BE2C (cell line): ENCODE measurements around the gene GPC6.

ENCODE experiments used
- DNase-seq: peaks from one replicate; pipeline ENCODE4 v3.0.0-alpha.2; 2020
- H3K27me3 ChIP-seq: fragments of 250-450 bp; sonication (Bioruptor Pico); 2 replicates; pipeline ENCODE4 v1.5.1; 2020; ENCODE audit warnings: mild to moderate bottlenecking
- H3K36me3 ChIP-seq: fragments of 250-450 bp; sonication (Bioruptor Pico); 2 replicates; pipeline ENCODE4 v1.5.1; 2020; ENCODE audit warnings: mild to moderate bottlenecking
- H3K4me1 ChIP-seq: fragments of 250-450 bp; sonication (Bioruptor Pico); 2 replicates; pipeline ENCODE4 v1.5.1; 2020
- H3K4me3 ChIP-seq: 2 replicates; pipeline ENCODE4 v1.5.1; 2011; ENCODE audit warnings: low read depth, low read length
- H3K9me3 ChIP-seq: fragments of 250-450 bp; sonication (Bioruptor Pico); 2 replicates; pipeline ENCODE4 v1.5.1; 2020
- TF ChIP-seq, protein P1 (sequence below): IDR thresholded peaks from 2 replicates; pipeline ENCODE4 v1.5.1; 2012; ENCODE audit warnings: mild to moderate bottlenecking, low read depth, low read length

Gene GPC6

GRCh38 chr13:94063848-94064247 is 837.2 kb downstream of the GPC6 start:
- no peak for DNase-seq
- H3K27me3 ChIP-seq, result no peaks in the 10 kb centered on the region
- peaks cover 15% of the 10 kb centered on the region for H3K4me1 ChIP-seq
- TF ChIP-seq, protein P1, sequence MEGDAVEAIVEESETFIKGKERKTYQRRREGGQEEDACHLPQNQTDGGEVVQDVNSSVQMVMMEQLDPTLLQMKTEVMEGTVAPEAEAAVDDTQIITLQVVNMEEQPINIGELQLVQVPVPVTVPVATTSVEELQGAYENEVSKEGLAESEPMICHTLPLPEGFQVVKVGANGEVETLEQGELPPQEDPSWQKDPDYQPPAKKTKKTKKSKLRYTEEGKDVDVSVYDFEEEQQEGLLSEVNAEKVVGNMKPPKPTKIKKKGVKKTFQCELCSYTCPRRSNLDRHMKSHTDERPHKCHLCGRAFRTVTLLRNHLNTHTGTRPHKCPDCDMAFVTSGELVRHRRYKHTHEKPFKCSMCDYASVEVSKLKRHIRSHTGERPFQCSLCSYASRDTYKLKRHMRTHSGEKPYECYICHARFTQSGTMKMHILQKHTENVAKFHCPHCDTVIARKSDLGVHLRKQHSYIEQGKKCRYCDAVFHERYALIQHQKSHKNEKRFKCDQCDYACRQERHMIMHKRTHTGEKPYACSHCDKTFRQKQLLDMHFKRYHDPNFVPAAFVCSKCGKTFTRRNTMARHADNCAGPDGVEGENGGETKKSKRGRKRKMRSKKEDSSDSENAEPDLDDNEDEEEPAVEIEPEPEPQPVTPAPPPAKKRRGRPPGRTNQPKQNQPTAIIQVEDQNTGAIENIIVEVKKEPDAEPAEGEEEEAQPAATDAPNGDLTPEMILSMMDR, result no peak
- no peaks in the 10 kb centered on the region for H3K9me3 ChIP-seq
- H3K36me3 ChIP-seq, result no peaks in the 10 kb centered on the region
- no peak overlapping the region for H3K4me3 ChIP-seq

DNA sequence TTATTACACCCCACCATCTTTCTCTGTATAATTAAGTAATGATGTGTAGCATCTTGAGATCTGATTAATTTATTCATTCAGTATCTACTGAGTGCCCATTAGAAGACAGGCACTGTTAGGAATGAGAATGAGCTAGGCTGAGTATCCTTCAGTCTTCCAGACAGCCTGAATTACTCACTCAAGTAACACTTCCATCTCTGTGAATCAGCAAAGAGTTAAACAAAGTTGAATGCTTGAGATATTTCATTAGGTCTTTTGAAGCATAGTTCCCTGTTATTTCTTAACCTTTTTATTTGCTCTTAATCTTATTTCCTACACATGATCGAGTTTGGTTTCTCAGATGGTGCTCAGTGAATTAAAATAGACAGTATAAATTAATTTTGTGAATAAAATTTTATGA is 839.1 kb downstream of the GPC6 start:
- H3K27me3 ChIP-seq, result no peaks in the 10 kb centered on the region
- TF ChIP-seq, protein P1, result no peak
- peaks cover 15% of the 10 kb centered on the region for H3K4me1 ChIP-seq
- no peak for DNase-seq
- no peak overlapping the region for H3K4me3 ChIP-seq
- H3K9me3 ChIP-seq, result no peaks in the 10 kb centered on the region
- H3K36me3 ChIP-seq, result no peaks in the 10 kb centered on the region

DNA sequence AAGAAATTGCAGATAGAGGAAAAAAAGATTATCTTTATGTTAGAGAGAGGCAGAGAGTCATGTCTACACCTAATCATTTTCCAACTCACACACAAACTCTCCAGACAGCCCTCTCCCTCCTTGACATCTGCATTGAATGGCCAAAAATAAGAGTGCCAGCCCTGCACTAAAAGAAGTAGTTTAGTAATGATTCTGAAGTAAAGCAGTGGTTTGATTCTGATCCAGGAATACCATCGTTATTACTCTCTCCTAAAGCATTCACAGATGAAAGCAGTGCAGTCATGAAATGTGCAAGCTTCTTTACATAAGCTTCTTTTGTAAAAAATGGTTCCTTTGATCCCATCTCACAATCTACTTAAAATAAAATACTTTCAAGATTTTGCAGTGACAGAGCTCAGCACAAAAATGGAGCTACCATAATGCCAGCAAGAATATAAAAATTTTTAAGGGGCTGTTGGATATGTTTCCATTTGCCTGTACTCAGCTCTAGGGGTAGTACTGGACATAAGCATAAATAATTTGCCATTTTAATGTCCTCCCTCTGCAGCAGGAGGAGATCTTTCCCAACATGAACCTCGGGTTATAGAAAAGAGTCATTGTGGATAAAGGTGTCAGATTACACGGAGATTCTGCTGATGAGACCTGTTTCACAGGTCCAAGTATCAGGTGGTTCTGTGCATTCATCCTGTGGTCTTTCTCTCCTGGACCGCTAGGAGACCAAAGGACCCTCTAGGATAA is 846.6 kb downstream of the GPC6 start:
- no peaks in the 10 kb centered on the region for H3K4me1 ChIP-seq
- TF ChIP-seq, protein P1, result no peak
- no peak for DNase-seq
- H3K4me3 ChIP-seq, result no peak overlapping the region
- no peaks in the 10 kb centered on the region for H3K9me3 ChIP-seq
- H3K27me3 ChIP-seq, result no peaks in the 10 kb centered on the region
- H3K36me3 ChIP-seq, result no peaks in the 10 kb centered on the region

DNA sequence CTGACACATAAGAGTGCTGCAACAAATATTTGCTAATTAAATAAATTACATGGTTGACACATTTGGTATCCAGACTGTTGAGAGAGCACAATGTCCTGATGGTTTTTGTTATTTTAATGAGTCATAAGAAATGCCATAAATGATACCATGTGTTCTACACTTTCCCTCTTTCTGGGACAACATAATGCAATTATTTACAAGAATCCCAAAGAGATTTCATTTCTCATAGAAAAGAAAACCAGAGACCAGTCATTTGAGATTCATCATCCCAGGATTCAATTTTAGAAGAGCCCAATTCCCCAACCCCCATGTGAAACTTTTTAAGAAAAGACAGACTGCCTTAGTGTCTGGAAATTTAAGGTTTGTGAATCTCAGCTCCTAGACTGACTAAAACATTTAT is 853.3 kb downstream of the GPC6 start:
- Histone ChIP-seq H3K4me3 (no peak overlapping the region), H3K9me3 (no peaks in the 10 kb centered on the region), H3K36me3 (no peaks in the 10 kb centered on the region), H3K27me3 (no peaks in the 10 kb centered on the region), H3K4me1 (peaks cover 4% of the 10 kb centered on the region; the same call in 1 of the 2 replicates)
- TF ChIP-seq, protein P1, result no peak
- no peak for DNase-seq

DNA sequence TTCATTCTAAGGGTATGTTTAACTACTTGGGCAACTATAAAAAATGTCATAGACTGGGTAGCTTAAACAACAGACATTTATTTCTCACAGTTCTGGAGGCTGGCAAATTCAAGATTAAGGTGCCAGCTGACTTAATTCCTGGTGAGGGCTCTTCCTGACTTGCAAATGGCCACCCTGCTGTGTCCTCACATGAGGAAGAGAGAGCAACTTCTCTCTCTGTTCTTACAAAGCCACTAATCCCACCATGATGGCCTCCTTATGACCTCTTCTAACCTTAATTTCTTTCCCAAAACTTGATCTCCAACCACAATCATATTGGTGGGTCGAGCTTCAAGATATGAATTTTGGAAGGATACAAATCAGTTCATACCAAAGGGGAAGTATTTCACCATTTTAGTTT is 853.9 kb downstream of the GPC6 start:
- no peak for DNase-seq
- TF ChIP-seq, protein P1, result no peak

GRCh38 chr13:94087100-94087499 is 860.5 kb downstream of the GPC6 start:
- no peak for DNase-seq
- Histone ChIP-seq H3K4me1 (peaks cover 14% of the 10 kb centered on the region), H3K36me3 (no peaks in the 10 kb centered on the region), H3K4me3 (no peak overlapping the region), H3K9me3 (no peaks in the 10 kb centered on the region), H3K27me3 (no peaks in the 10 kb centered on the region)
- TF ChIP-seq, protein P1, result no peak

More for the DNA sequence above, 853.9 kb downstream of the GPC6 start:
- Histone ChIP-seq H3K4me3 (no peak overlapping the region), H3K4me1 (peaks cover 4% of the 10 kb centered on the region; the same call in 1 of the 2 replicates), H3K9me3 (no peaks in the 10 kb centered on the region), H3K27me3 (no peaks in the 10 kb centered on the region), H3K36me3 (no peaks in the 10 kb centered on the region)
